ENCODE results near the gene E2F8. TPM values are rescaled to one million over a fixed set of nuclear protein-coding genes. Genes with fewer than 3 reads are reported as not detected.
A peak's percentile ranks its signal among the peaks of the same experiment; 100 is the strongest.

The E2F8 gene
- polyA plus RNA-seq, 10 donors, result 13.6 to 26.5 (median 19.8) TPM

- no peak for DNase-seq
Measured at GRCh38 chr11:19253817-19254216, 13.1 kb upstream of the E2F8 start.

DNA sequence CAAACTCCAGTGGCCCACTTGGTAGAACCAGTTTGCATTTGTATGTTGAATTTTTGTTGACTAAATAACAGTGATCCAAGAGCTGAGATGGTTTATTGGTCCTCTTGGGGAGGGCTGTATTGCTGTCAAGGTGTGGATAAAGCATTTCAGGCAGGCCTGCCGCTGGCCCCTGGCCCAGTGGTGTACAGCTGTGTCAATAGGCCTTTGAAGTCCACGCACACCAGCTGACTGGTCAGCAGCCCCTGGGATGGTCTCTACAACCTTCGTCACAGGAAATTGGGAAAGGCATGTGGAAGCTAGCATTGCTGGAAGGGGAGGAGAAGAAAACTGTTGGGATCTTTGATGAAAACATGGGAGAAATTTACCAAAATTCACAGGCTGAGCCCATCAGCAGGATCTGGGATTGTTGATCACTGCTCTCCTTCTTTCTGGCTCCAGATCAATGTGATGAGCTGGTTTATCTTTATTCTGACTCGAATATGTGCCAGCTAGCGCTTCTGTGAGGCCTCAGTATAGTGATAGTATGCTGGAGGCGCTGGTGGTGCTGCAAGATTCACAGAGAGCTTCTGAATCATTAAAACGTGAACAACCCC lies 12.5 kb upstream of the E2F8 start:
- no peak for DNase-seq

- no peak for DNase-seq
Measured at GRCh38 chr11:19252394-19253152, 11.8 kb upstream of the E2F8 start.

GRCh38 chr11:19251577-19251976 lies 10.8 kb upstream of the E2F8 start:
- DNase-seq, result no peak

DNA sequence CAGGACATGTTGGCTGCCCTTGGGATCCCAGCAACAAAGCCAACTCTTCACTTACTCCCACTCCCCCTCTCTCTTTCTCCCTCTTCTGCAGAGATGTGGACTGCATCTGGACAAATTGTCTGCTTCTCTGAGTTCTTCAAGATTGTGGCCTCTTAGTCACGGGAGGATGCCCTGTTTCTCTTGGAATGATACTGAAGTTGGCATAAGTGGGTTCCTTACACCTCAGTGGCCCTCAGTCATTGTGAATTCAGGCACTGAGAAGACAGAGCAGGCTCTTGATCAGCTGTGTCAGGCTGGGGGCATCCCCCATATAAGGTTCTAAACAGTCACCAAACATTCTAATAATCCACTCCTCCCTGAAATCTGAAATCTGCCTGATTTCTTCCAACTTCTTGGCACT lies 6.1 kb upstream of the E2F8 start:
- DNase-seq, result no peak

DNA sequence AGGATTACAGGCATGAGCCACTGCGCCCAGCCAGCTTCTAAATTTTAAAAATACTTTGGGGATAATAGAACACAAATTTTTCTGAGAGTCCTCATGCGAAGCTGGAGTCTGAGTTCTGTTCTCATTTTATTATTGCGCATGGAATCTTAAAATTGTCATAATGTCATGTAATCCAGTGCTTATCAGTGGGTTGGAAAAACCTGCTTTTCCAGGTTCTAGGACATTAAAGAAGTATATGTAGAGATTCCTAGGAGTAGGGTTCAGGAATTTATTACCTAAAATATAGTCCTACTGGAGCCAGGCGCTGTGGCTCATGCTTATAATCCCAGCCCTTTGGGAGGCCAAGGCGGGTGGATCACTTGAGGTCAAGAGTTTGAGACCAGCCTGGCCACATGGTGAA lies 4.6 kb upstream of the E2F8 start:
- no peak for DNase-seq

DNA sequence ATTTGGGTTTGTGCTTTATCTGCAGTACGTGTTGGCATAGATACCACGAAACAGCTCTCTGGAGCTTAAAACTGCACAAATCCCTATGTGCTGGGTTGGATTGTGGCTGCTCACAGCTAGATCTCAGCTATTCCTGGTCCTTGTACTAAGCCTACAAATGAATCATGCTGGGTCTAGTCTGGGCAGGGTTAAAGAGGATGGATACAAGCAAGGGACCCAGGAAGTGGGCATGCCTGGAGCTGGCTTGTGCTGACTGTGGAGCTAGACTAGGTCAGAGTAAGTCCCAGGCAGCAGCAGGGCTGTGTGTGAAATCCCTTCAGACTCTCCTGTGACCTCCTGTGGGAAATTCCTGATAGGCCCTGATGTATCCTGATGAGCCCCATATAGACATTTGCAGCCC lies 3.9 kb upstream of the E2F8 start:
- no peak for DNase-seq

DNA sequence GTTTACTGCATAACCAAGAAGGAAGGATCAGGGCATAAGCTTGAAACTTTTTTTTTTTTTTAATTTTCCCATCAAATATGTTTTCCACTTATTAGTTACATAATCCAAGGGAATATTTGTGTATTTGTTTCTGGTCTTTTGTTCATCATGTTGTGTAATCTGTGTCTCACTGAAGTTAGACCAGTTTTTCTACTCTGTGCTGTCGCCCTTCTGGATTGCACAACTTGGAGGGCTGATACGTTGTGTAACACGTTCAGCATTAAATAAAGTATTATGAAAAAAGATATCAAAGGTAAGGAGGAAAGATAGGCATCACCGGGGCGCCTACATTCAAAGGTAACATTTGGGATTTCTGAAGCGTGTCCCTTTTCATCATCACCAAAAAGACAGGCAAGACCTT lies 3.3 kb upstream of the E2F8 start:
- no peak for DNase-seq

DNA sequence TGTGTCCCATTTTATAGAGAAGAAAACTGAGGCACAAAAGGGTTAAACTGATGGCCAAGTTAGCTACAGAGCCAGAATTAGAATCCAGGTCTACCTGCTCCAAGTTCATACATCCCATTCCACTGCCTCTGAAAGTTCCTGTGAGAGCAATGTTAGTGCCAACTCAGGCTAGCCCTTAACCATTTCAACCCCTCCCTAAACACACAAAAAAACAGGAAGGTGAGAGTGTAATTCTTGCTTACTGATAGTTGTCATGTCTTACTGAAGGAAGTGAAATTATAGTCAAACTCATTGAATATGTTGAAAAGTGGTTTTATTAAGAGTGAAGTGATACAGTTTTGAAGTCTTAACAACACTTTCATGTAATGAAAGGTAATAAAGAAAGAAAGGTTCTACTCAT lies 2.9 kb upstream of the E2F8 start:
- no peak for DNase-seq

DNA sequence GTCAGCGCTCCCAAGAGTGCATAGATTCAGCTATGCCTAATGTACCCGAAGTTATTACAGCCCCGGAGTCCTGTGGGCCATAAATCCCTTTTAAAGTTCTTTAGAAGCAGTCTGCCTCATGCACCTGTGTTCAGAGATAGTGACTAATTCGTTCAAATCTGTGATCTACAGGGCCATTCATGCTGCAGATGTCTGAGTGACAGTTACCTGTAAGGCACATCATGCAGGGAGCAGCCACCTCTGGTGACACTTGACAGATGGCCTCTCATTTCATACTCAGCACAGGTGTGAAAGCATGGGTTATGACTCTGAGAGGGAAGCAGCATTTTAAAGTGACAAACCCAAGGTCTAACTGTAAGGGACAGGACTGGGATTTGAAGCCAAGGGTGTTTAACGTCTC lies 2.4 kb upstream of the E2F8 start:
- no peak for DNase-seq

GRCh38 chr11:19242179-19242932 lies 1.6 kb upstream of the E2F8 start:
- peak in 1 of 3 donors; percentile 32 for DNase-seq

DNA sequence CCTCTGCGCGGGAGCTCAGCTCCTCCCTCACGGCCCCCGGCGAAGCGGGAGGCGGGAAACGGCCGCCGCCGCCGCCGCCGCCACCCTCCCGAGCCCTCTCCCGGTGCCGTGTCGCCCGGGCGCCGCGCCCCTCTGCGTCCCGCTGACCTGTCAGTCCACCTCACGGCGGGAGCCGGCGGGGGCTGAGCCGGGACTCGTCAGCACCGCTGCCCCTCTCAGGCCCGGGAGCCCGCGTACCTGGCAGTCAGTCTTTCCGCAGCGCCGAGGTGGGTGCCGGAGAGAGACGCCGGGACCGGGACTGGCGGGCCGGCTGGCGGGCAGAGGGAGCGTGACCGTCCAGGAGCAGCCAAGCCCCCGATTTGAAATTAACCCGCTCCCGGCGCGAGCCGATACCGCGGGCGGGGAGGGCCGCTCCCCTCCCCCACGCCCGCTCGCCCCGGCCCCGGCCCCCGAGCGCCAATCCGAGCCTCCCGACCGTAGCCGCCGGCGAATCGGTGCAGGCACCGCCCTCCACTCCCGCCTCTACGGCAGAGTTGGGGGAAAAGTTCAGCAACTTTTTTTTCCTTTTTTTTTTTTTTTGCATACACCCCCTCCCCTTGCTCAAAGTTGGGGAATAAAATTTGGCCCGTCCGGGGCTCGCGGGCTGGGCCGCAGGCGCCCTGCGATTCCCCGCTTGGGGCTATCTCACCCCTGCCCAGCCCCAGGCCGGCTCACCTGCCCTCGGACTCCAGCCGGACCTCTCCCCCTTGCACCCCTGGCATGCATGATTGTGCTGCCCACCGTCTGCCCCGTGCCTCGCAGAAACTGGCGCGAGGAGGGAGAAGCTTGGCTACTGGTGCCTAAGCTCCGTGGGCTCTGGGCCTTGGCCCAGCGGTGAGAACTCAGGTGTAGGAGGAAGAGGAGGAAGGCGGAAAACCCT lies 774 bp upstream of the E2F8 start:
- DNase-seq, result peak in 1 of 3 donors; percentile 59

- no peak for DNase-seq
Measured at GRCh38 chr11:19239039-19239438, 1.7 kb downstream of the E2F8 start.

GRCh38 chr11:19237813-19238212 lies 2.9 kb downstream of the E2F8 start:
- peak in 1 of 3 donors; percentile 31 for DNase-seq

DNA sequence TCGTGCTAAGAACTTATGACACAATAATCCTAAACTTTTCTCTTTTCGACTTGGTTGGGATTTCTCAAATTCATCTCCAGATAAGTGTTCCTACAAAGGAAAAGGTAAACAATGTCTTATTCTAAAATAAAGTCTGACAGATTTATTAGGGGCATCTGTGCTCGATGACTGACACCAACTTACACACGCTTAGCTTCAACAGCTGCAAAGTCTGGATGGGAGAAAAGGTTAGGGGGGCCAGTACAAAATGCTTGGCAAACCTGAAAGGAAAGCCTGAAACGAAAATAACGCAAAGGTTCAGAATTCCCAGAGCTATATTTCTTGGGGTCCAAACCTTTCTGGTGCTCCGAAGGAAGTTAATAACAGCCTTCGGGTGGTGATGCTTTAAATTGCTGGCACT lies 3.4 kb downstream of the E2F8 start:
- DNase-seq, result peak in 1 of 3 donors; percentile 45

- DNase-seq, result peak in 1 of 3 donors; percentile 39
Measured at GRCh38 chr11:19234231-19234817, 6.4 kb downstream of the E2F8 start.

DNA sequence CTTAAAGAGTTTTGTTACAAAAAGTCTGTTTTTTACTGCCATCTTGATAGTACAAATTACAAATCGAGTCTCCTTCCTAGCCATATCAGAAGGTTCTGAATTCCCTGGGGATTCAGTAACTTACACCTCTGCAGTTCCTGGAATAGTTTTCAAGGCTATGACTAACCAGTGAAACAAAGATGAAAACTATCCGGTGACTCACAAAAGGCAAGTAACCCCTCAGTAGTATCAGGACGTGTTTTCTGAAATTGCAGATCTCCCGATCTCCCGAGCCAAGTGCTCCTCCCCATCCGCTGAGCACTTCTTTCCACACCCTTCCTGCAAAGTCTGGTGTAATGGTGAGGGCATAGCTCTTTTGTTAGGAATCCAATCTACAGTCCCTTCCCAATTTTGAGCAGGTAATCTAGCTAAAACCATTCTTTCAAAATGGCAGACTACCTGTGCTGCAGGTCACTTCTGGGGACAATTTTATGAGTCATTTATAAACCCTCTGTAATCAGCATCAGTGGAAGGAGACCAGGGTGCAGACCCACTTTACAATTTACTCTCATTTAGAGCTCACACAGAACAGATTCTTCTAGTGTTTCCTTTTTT lies 7.7 kb downstream of the E2F8 start:
- peak in 1 of 3 donors; percentile 57 for DNase-seq

DNA sequence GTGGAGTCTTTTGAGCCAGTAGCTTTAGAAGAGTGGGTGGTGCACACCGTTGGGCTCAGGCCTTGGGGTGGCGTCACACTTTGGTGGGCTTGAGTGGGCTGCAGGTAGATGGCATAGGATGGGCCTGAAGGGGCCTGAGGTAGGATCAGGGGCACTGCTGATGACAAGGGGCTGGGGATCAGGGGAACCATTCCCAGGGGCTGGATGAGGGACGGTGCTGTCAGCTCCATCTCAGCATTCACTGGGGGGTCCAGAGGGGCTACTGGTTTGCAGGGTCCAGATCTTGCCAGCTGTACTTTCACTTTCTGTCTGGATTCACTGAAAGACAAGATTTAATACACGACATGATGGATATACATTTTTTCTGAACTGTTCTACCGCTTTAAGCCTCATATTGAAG lies 11.1 kb downstream of the E2F8 start:
- DNase-seq, result no peak

- DNase-seq, result peak in 1 of 3 donors; percentile 25
Measured at GRCh38 chr11:19228968-19229367, 11.8 kb downstream of the E2F8 start.

DNA sequence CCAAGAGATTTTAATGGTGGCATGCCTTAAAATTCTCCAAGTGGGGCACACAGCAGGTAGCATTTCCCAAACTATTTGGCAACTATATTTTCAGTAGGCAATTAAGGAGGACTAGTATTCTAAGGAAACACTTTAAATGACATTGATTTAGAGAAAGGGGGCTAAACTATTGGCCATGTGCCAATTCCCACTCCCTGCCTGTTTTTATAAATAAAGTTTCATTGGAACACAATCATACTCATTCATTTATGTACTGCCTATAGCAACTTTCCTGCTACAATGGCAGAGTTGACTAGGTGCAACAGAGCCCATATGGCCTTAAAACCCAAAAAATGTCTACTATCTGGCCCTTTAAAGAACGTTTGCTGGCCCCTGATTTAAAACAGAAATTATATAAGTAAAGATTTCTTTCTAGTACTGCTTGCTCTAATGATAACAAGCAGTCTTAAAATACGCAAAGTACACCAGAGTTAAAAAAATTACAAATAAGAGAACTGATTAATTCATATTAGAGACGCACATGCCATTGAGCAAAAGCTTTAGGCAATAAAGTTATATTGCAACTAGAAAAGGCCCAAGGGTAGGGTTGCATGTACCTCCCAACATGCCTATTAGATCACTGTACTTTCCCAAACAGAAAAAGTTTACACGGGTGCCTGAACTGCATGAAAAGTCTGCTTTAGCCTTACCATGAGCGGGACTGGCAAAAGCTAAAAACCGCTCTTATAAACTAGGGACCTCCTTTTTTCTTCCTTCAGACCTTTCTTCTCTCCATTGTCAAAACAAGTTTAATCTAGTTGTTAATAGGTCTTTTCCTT lies 14.2 kb downstream of the E2F8 start:
- DNase-seq, result no peak
